Posterior vena cava (tissue), 2 donors: ENCODE results near the gene SLC38A11. TPM values are rescaled to one million over a fixed set of nuclear protein-coding genes. Genes with fewer than 3 reads are reported as not detected.

ENCODE experiments used
- DNase-seq: peaks from one replicate; pipeline ENCODE4 v3.0.0-alpha.2; 2020; ENCODE audit warnings: low spot score
- intact Hi-C, 2 donors: fragments of 100-400 bp; cut with DNase I; formaldehyde crosslinking; loops; one replicate each; pipeline versions ENCODE4 v1.14.1 to v1.14.2; 2022 to 2023
- total RNA-seq, 2 donors: library from RNA; stranded (reverse); fragmentation: NEBNext Ultra II Directional; extraction: Animal tissue kit (Norgen Biotek cat#: 25700); gene quantifications; one replicate each; pipeline ENCODE4 v1.2.1, GENCODE V29; 2021
- donor health status: DM: yes; HTN: yes; CAD: no.
- donor health status: DM: yes; HTN: yes; CAD: no.

SLC38A11 gene
- total RNA-seq, 2 donors from 2014 or later, result 1.3 to 2.1 TPM

- DNase-seq, result no peak
- intact Hi-C loops, result no loop called here
Observed at GRCh38 chr2:164928101-164928673, 27.1 kb downstream of the SLC38A11 start.

DNA sequence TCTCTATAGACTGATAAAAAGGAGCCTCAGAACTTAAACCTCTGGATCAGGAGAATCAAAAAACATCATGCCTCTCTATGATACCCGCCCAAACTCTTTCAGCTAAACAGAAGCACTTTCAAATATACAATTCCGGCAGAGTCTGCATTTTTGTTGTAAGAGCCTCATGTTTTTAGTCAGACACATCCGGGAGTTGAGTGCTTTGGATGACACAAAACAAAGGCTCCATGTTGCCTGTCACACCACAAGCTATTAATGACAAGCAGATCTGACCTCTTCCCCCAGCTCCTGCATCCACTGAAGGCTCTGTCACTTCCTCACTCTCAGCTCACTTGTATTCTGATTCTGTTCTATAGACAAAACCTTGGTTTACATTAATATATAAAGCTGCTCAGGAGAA is 33.2 kb downstream of the SLC38A11 start:
- DNase-seq, result no peak
- intact Hi-C loops, result no loop called here

GRCh38 chr2:164920430-164920829 is 34.9 kb downstream of the SLC38A11 start:
- DNase-seq, result no peak
- intact Hi-C loops, result no loop called here

GRCh38 chr2:164917296-164917903 is 37.9 kb downstream of the SLC38A11 start:
- no peak for DNase-seq
- intact Hi-C loops, result loop anchor here in 1 of 2 donors (10.0 kb wide), 1 partner anchor 193 kb away; no protein-coding TSS in a partner anchor

GRCh38 chr2:164915566-164915965 is 39.8 kb downstream of the SLC38A11 start:
- DNase-seq, result no peak
- intact Hi-C loops, result loop anchor here in 1 of 2 donors (10.0 kb wide), 1 partner anchor 191 kb away; no protein-coding TSS in a partner anchor

DNA sequence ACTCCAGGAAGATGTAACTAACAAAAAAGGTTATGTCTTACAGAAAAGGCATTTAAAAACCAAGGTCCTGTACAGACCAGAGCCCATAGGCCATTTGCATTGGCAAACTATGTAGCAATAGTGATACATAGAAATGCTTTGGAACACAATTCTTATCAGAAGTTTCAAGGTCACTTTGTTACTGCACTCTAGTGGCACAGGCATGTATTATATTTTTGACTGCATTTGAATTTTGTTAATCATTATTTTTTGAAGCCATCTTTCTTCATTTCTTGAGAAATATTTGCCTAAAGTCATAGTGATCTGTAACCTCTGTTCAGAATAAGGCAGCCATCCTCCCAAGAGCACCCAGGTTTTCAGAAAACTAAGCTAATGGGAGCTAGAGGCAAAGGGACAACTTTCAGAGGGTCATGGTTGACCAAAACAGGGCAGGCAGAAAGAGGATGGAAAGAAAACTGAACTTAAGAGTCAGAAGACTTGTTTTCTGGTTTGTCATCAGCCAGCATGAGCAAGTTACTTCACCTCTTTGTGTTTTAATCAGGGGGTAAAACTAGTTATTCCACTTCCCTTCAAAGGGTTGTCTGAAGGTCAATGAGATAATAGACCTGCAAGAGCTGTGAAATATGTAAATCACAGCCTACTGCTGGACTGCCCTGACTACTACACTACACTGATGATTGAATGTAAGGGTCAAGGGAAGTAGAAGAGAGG is 41.5 kb downstream of the SLC38A11 start:
- intact Hi-C loops, result loop anchor here (5.0 to 10.0 kb wide), 2 partner anchors 176 to 189 kb away; no protein-coding TSS in a partner anchor

GRCh38 chr2:164913011-164913410 is 42.3 kb downstream of the SLC38A11 start:
- no peak for DNase-seq
- intact Hi-C loops, result loop anchor here (5.0 to 10.0 kb wide), 2 partner anchors 176 to 188 kb away; no protein-coding TSS in a partner anchor

More for the DNA sequence above, 41.5 kb downstream of the SLC38A11 start:
- DNase-seq, result no peak

GRCh38 chr2:164911832-164912231 is 43.5 kb downstream of the SLC38A11 start:
- intact Hi-C loops, result loop anchor here (5.0 to 10.0 kb wide), 2 partner anchors 175 to 187 kb away; no protein-coding TSS in a partner anchor

DNA sequence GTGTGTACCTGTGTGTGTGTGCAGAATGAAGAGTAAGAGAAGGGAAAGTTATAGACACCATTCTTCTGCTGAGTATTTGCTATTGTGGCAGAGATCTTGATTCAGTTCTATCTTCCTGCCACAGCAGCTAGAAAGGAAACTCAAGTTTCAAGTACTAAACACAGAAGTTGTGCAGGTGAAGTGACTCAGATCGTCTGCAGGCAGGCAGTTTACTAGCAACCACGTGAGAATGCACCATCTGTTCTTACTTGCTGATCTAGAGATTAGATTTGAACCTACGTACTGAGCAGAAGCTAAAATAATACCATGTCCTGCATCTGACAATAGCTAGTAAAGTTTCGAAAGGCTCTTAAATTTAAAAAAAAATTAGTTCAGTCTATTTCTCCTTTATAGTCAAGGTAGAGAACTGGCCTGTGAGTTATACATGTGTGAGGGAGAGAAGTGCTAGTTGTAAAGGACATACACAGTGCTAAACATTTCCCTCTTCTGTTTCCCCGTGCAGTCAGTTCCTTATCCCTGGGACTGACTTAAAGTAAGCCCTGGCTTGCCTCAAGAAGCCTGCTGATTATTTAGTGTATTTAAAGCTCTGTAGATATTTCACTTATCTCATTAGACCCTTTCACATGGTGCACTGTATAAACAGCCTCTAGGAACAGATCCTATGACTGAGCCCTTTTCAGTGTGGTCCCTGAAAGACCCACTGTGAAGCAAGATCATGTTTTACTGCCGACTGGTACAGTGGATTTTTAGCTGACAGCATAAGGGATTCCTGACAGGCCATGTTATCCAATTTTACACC is 45.0 kb downstream of the SLC38A11 start:
- intact Hi-C loops, result loop anchor here (5.0 to 10.0 kb wide), 2 partner anchors 173 to 185 kb away; no protein-coding TSS in a partner anchor

More at GRCh38 chr2:164911832-164912231, 43.5 kb downstream of the SLC38A11 start:
- DNase-seq, result no peak

DNA sequence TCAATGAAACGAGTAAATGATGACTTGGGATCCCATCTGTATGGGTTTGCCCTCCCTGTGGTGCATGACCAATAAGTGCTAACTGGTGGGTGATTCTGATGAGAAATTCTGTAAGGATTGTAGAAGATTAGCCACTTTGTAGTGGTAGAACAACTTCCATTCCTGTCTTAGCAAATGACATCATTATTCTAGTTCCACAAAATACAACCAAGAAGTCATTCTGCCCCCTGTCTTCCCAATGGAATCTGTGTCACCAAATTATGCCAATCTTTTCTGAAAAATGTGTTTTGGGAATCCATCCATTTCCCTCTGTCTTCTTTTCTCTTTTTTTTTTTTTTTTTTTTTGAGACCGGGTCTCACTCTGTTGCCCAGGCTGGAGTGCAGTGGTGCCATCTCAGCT is 48.4 kb downstream of the SLC38A11 start:
- no peak for DNase-seq
- intact Hi-C loops, result no loop called here

More for the DNA sequence above, 45.0 kb downstream of the SLC38A11 start:
- no peak for DNase-seq

DNA sequence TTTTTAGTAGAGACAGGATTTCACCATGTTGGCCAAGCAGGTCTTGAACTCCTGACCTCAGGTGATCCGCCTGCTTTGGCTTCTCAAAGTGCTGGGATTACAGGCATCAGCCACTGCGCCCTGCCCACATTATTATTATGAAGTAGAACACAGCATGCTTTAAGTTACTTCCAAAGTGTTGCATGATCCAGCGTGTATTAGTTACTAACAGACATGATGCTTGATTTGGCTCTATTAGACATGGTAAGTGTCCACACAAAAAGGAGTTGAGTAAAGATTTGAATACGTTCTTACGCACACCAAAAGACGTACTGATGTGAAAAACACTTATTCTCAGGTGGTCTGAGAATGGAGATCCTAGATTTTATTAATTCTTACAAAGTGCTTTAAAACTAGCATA is 50.0 kb downstream of the SLC38A11 start:
- no peak for DNase-seq
- intact Hi-C loops, result no loop called here

- DNase-seq, result no peak
- intact Hi-C loops, result no loop called here
Observed at GRCh38 chr2:164903951-164904350, 51.4 kb downstream of the SLC38A11 start.

GRCh38 chr2:164903204-164903603 is 52.1 kb downstream of the SLC38A11 start:
- DNase-seq, result no peak
- intact Hi-C loops, result no loop called here

- no peak for DNase-seq
- intact Hi-C loops, result no loop called here
Observed at GRCh38 chr2:164899121-164899520, 56.2 kb downstream of the SLC38A11 start.

- no peak for DNase-seq
- intact Hi-C loops, result no loop called here
Observed at GRCh38 chr2:164898475-164898874, 56.9 kb downstream of the SLC38A11 start.

GRCh38 chr2:164897469-164898260 is 57.7 kb downstream of the SLC38A11 start:
- intact Hi-C loops, result no loop called here
- no peak for DNase-seq

GRCh38 chr2:164896634-164897355 is 58.5 kb downstream of the SLC38A11 start:
- DNase-seq, result no peak
- intact Hi-C loops, result no loop called here

DNA sequence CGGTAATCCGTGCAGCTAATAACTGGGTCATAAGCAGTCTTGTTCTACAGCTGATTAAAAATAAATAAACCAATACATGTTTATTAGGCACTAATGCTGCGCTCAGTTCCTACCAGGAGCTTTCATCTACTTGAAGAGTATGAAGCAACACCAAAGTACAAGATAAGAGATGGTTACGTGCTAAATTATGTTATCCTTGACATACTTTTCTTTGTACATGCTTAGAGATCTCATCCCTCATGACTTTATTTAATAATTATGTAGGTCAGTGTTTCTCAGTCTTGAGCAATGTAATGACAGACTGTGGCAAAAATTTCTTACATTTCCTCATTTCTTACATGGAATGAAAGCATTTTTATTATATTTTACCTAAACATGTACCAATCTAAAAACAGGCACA is 59.1 kb downstream of the SLC38A11 start:
- intact Hi-C loops, result no loop called here
- no peak for DNase-seq
